Keratinocyte (primary cell): ENCODE measurements around the gene CALML6. TPM values are rescaled to one million over a fixed set of nuclear protein-coding genes. Genes with fewer than 3 reads are reported as not detected.

Experiments used
- DNase-seq: peaks from one replicate; pipeline ENCODE4 v3.0.0-alpha.2; 2011; ENCODE audit warnings: low read depth, missing footprints, low spot score
- FAIRE-seq: peaks from 2 replicates; lab custom pipeline; 2011; peaks lifted over from hg19 to GRCh38; lab: Jason Lieb, UNC
- H2AFZ ChIP-seq: 2 replicates; pipeline ENCODE4 v1.6.0; 2012; ENCODE audit warnings: low read length, control low read depth, inconsistent platforms; ENCODE audit not compliant: control insufficient read depth
- H3K27ac ChIP-seq: 2 replicates; pipeline ENCODE4 v1.5.1; 2011; ENCODE audit warnings: low read length; ENCODE audit not compliant: control insufficient read depth, insufficient read depth
- H3K27me3 ChIP-seq: 3 replicates; pipeline ENCODE4 v1.6.0; 2011; ENCODE audit warnings: low read length; ENCODE audit not compliant: control insufficient read depth, insufficient read depth; ENCODE audit errors: extremely low read depth
- H3K36me3 ChIP-seq, 2 experiments: 2 replicates in 1 of 2; 3 replicates in 1 of 2; pipeline ENCODE4 v1.5.1; 2011; ENCODE audit warnings: low read length in 2 of 2, mild to moderate bottlenecking in 1 of 2; ENCODE audit not compliant: control insufficient read depth in 2 of 2, insufficient read depth in 2 of 2; ENCODE audit errors: extremely low read depth in 1 of 2
- H3K4me1 ChIP-seq: 3 replicates; pipeline ENCODE4 v1.5.1; 2011; ENCODE audit warnings: low read length; ENCODE audit not compliant: control insufficient read depth, insufficient read depth; ENCODE audit errors: extremely low read depth
- H3K4me2 ChIP-seq: 3 replicates; pipeline ENCODE4 v1.6.0; 2011; ENCODE audit warnings: low read depth, low read length; ENCODE audit not compliant: control insufficient read depth, insufficient read depth; ENCODE audit errors: extremely low read depth
- H3K4me3 ChIP-seq, 3 experiments: fragments of 200-600 bp in 1 of 3; sonication (generic) in 1 of 3; 2 replicates in 2 of 3; 3 replicates in 1 of 3; pipeline ENCODE4 v1.5.1; 2011 to 2016; ENCODE audit warnings: low read length in 3 of 3, mild to moderate bottlenecking in 3 of 3, control low read depth in 2 of 3, inconsistent platforms in 1 of 3, low read depth in 1 of 3, mixed read lengths in 1 of 3, mixed run types in 1 of 3, moderate library complexity in 1 of 3; ENCODE audit not compliant: control insufficient read depth in 2 of 3, insufficient read depth in 2 of 3; ENCODE audit errors: extremely low read depth in 1 of 3
- H3K79me2 ChIP-seq: 2 replicates; pipeline ENCODE4 v1.6.0; 2012; ENCODE audit warnings: low read length; ENCODE audit not compliant: control insufficient read depth, insufficient read depth
- H3K9ac ChIP-seq: 3 replicates; pipeline ENCODE4 v1.6.0; 2011; ENCODE audit warnings: low read length; ENCODE audit not compliant: control insufficient read depth, insufficient read depth; ENCODE audit errors: extremely low read depth
- H3K9me1 ChIP-seq: 3 replicates; pipeline ENCODE4 v1.6.0; 2011; ENCODE audit warnings: low read length; ENCODE audit not compliant: control insufficient read depth, insufficient read depth; ENCODE audit errors: extremely low read depth
- H3K9me3 ChIP-seq: 2 replicates; pipeline ENCODE4 v1.5.1; 2012; ENCODE audit warnings: low read depth, low read length; ENCODE audit not compliant: control insufficient read depth
- H4K20me1 ChIP-seq: 3 replicates; pipeline ENCODE4 v1.6.0; 2011; ENCODE audit warnings: low read length; ENCODE audit not compliant: control insufficient read depth, insufficient read depth; ENCODE audit errors: extremely low read depth
- EZH2 ChIP-seq: IDR thresholded peaks from one replicate; pipeline ENCODE4 v1.6.1; 2012; ENCODE audit warnings: inconsistent platforms, mild to moderate bottlenecking, low read length, moderate library complexity
- dilution Hi-C: fragments of 300-500 bp; cut with MboI; formaldehyde crosslinking; loops from one replicate; pipeline ENCODE4 v1.7.0; 2020; ENCODE audit warnings: low sequenced_read_pairs; ENCODE audit not compliant: extremely low pct_ligation_motif_present
- polyA plus RNA-seq, 5 experiments: library from polyadenylated mRNA; depleted of rRNA in 3 of 5; stranded (reverse) in 3 of 5; stranded (forward) in 1 of 5; unstranded in 1 of 5; fragments of >200 nt; gene quantifications; 1 replicate in 1 of 5; 2 replicates in 3 of 5; 3 replicates in 1 of 5; pipeline versions ENCODE4 v1.2.1 to v1.2.3, GENCODE V29; 2011 to 2012; ENCODE audit warnings: missing spikeins in 2 of 5, low read depth in 1 of 5, low replicate concordance in 1 of 5
- TF ChIP-seq, protein P1 (sequence below), 3 experiments: IDR thresholded peaks in 1 of 3; conservative IDR thresholded peaks in 1 of 3; optimal IDR thresholded peaks in 1 of 3; 2 replicates in 2 of 3; 3 replicates in 1 of 3; pipeline versions ENCODE3 to v1.5.1; 2011; ENCODE audit warnings: low read length in 3 of 3, mild to moderate bottlenecking in 3 of 3, moderate library complexity in 2 of 3, control low read depth in 1 of 3, inconsistent platforms in 1 of 3; ENCODE audit not compliant: insufficient read depth in 2 of 3; ENCODE audit errors: extremely low read depth in 1 of 3

CALML6 gene
- polyA plus RNA-seq, 1 donor (not counting 4 experiments of a cell fraction or from before 2014, with no cell fraction given) = 0.08 TPM

DNA sequence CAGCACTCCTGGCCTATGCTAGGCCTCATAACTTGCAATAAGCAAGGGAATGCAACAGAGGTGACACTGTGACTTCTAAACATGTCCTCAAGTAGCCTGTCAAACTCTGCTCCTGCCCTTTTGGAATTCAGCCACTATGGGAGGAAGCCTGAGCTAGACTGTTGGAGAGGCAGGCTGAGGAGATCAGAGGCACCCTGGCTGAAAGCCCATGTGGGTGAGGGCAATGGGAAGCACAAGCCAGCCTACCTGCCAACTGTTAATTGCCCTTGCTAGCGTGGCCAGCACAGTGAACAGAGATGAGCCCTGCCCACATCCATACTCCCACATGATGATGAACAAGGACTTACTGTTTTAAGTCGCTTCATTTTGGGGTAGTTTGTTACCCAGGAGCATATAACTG, 41.9 kb upstream of the CALML6 start:
- TF ChIP-seq, protein P1, sequence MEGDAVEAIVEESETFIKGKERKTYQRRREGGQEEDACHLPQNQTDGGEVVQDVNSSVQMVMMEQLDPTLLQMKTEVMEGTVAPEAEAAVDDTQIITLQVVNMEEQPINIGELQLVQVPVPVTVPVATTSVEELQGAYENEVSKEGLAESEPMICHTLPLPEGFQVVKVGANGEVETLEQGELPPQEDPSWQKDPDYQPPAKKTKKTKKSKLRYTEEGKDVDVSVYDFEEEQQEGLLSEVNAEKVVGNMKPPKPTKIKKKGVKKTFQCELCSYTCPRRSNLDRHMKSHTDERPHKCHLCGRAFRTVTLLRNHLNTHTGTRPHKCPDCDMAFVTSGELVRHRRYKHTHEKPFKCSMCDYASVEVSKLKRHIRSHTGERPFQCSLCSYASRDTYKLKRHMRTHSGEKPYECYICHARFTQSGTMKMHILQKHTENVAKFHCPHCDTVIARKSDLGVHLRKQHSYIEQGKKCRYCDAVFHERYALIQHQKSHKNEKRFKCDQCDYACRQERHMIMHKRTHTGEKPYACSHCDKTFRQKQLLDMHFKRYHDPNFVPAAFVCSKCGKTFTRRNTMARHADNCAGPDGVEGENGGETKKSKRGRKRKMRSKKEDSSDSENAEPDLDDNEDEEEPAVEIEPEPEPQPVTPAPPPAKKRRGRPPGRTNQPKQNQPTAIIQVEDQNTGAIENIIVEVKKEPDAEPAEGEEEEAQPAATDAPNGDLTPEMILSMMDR (optimal IDR thresholded peaks at IDR 0.05 in 1 of 3, IDR thresholded peaks at IDR 0.05 in 1 of 3, conservative IDR thresholded peaks at IDR 0.05 in 1 of 3; ENCODE audit: extremely low read depth in 1 of 3, insufficient read depth in 2 of 3, low read length in 3 of 3) = no peak
- TF ChIP-seq EZH2 = no peak
- Histone ChIP-seq H3K27me3 (no peaks in the 10 kb centered on the region), H3K27ac (no peak overlapping the region), H3K4me1 (no peaks in the 10 kb centered on the region), H3K9ac (no peak overlapping the region), H3K9me3 (no peaks in the 10 kb centered on the region), H3K4me3 (no peak overlapping the region), H3K79me2 (peaks cover 99% of the 10 kb centered on the region), H3K9me1 (peaks cover 3% of the 10 kb centered on the region), H3K4me2 (no peak overlapping the region), H2AFZ (no peak overlapping the region), H3K36me3 (peaks cover 25 to 33% of the 10 kb centered on the region in 2 experiments), H4K20me1 (peaks cover 74% of the 10 kb centered on the region)
- dilution Hi-C loops = no loop called here
- DNase-seq (no peak), FAIRE-seq (no peak)

DNA sequence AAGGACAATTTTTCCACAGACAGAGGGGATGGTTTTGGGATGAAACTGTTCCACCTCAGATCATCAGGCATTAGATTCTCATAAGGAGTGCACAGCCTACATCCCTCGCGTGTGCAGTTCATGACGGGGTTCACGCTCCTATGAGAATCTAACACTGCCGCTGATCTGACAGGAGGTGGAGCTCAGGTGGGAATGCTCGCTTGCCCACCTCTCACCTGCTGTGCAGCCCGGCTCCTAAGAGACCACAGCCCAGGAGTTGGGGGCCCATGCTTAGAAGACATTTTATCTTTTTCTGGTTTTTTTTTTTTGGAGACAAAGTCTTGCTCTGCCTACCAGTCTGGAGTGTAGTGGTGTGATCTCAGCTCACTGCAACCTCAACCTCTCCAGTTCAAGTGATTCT, 40.2 kb upstream of the CALML6 start:
- Histone ChIP-seq H3K9me1 (peaks cover 3% of the 10 kb centered on the region), H2AFZ (no peak overlapping the region), H3K79me2 (peaks cover 99% of the 10 kb centered on the region), H3K27me3 (no peaks in the 10 kb centered on the region), H4K20me1 (peaks cover 83% of the 10 kb centered on the region), H3K4me3 (no peak overlapping the region), H3K36me3 (peaks cover 25 to 33% of the 10 kb centered on the region in 2 experiments), H3K9ac (no peak overlapping the region), H3K9me3 (no peaks in the 10 kb centered on the region), H3K4me2 (no peak overlapping the region), H3K27ac (no peak overlapping the region), H3K4me1 (no peaks in the 10 kb centered on the region)
- TF ChIP-seq EZH2 = no peak
- dilution Hi-C loops = no loop called here
- FAIRE-seq = no peak
- DNase-seq = no peak

DNA sequence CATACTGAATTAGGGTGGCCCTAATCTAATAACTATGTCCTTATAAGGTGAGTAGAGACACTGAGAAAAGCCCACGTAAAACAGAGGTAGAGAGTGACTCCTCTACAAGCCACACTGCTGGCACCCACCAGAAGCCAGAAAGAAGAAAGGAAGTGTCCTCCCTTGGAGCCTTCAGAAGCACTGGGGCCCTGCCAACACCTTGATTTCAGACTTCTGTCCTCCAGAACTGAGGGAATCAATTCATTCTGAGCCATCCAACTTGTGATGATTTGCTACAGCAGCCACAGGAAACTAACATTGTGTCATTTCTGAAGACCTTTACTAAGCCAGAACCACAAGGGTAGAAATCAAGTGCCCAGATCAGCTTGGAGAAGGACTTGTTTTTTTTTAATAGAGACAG, 39.1 kb upstream of the CALML6 start:
- Histone ChIP-seq H3K27me3 (no peaks in the 10 kb centered on the region), H4K20me1 (peaks cover 85% of the 10 kb centered on the region), H3K4me2 (no peak overlapping the region), H3K9me1 (peaks cover 3% of the 10 kb centered on the region), H3K79me2 (peaks cover 99% of the 10 kb centered on the region), H3K4me3 (no peak overlapping the region), H3K4me1 (no peaks in the 10 kb centered on the region), H2AFZ (no peak overlapping the region), H3K27ac (no peak overlapping the region), H3K9me3 (no peaks in the 10 kb centered on the region), H3K36me3 (peaks cover 26 to 37% of the 10 kb centered on the region in 2 experiments), H3K9ac (no peak overlapping the region)
- no peak for FAIRE-seq
- dilution Hi-C loops = no loop called here
- TF ChIP-seq EZH2 = no peak
- TF ChIP-seq, protein P1 (optimal IDR thresholded peaks at IDR 0.05 in 1 of 3, IDR thresholded peaks at IDR 0.05 in 1 of 3, conservative IDR thresholded peaks at IDR 0.05 in 1 of 3; ENCODE audit: extremely low read depth in 1 of 3, insufficient read depth in 2 of 3, low read length in 3 of 3) = no peak
- no peak for DNase-seq
